Fibroblast of peridontal ligament (primary cell): ENCODE results near the gene NPIPB4.
"Not testable (repeated sequence)": the region's sequence is repeated elsewhere in the genome, so short reads cannot be mapped to it uniquely, and the experiment has no call there.

ENCODE experiments used
- DNase-seq: peaks from one replicate; pipeline ENCODE4 v3.0.0-alpha.2; 2010; ENCODE audit errors: extremely low read depth

NPIPB4 gene

GRCh38 chr16:21857656-21858055, at the start of gene NPIPB4:
Gene NPIPB4, minus strand, starts transcription at chr16:21857756. Its CDS starts 378 bp downstream, at chr16:21857378.
- DNase-seq: not testable (repeated sequence)

DNA sequence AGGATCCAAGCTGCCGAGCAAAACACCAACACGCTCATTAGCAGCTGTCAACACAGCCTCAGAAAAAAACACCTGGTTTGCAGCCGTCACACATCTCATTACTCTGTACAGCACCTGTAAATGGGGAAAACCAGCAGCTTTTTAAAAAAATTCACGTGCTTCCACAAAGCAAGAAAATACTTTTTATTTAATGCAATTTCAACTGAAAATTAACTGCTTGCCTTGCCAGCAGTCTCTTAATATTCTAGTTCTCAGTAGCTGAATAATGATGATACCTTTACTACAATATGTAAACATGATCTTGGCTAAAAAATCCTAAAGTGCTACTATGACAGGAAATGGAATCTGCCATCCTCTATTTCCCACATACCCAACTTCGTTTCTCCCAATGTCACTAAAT, 41.4 kb upstream of the NPIPB4 start:
- DNase-seq: not testable (repeated sequence)

DNA sequence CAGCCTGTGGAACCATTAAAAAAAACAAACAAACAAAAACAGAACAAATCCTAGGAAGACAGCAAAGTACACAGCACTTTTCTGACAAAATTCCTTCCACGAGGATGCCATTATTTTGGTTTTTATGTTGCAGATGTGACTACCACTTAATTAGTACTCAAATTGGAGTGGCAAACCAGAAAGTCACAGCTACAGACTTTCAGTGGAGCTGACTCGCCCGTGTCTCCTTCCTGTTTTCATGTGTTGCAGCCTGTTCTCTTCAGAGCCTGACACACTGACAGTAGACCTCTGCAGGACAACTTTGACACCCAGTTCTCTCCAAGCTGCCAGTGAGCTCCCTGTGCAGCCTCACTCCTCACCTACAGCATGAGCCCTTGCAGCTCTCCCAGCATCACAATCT, 24.4 kb upstream of the NPIPB4 start:
- not testable (repeated sequence) for DNase-seq

DNA sequence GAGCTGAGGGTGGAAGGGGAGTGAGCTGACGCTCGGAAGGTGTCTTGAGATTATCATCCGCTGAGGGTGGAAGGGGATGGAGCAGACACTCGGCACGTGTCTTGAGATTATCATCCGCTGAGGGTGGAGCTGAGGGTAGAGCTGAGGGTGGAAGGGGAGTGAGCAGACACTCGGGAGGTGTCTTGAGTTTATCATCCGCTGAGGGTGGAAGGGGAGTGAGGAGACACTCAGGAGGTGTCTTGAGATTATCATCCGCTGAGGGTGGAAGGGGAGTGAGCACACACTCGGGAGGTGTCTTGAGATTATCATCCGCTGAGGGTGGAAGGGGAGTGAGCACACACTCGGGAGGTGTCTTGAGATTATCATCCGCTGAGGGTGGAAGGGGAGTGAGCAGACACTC, 20.4 kb downstream of the NPIPB4 start:
- DNase-seq: not testable (repeated sequence)

GRCh38 chr16:21836334-21836733, 21.2 kb downstream of the NPIPB4 start:
- not testable (repeated sequence) for DNase-seq

DNA sequence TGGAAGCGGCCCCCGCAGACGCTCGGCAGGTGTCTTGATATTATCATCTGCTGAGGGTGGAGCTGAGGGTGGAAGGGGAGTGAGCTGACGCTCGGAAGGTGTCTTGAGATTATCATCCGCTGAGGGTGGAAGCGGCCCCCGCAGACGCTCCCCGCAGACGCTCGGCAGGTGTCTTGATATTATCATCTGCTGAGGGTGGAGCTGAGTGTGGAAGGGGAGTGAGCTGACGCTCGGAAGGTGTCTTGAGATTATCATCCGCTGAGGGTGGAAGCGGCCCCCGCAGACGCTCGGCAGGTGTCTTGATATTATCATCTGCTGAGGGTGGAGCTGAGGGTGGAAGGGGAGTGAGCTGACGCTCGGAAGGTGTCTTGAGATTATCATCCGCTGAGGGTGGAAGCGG, 21.8 kb downstream of the NPIPB4 start:
- not testable (repeated sequence) for DNase-seq

- not testable (repeated sequence) for DNase-seq
Measured at GRCh38 chr16:21834211-21834610, 23.3 kb downstream of the NPIPB4 start.

- not testable (repeated sequence) for DNase-seq
Measured at GRCh38 chr16:21829929-21830328, 27.6 kb downstream of the NPIPB4 start.

DNA sequence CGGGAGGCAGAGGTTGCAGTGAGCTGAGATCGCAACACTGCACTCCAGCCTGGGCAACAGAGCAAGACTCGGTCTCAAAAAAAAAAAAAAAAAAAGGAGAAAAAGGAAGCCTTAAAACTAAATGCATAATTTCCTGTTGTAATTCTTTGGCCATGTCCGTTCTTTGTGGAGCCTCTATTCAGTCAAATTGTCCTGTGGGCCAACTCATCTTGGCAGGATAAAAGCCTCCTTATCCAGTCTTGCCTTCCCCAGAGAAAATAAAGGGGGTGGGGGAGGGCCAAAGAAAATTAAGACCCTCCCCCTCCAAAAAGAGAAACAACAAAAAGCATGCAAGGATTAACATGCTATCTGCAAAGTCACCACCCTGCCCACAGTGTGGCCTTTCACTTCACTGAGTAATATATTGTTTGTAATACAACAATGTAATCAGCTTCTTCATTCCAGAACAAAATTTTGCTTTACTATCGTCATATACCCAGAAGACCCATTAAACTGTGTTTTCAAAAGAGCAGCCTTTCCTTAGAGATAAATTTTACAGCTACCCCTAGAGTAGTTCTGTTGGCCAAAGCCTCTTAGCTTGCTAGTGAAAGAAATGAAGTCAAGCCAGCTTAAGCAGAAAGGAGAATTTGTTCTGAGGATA, 31.4 kb downstream of the NPIPB4 start:
- peak; percentile 8 for DNase-seq

GRCh38 chr16:21825526-21825925, 32.0 kb downstream of the NPIPB4 start:
- not testable (repeated sequence) for DNase-seq

- DNase-seq: not testable (repeated sequence)
Measured at GRCh38 chr16:21823258-21823657, 34.3 kb downstream of the NPIPB4 start.

DNA sequence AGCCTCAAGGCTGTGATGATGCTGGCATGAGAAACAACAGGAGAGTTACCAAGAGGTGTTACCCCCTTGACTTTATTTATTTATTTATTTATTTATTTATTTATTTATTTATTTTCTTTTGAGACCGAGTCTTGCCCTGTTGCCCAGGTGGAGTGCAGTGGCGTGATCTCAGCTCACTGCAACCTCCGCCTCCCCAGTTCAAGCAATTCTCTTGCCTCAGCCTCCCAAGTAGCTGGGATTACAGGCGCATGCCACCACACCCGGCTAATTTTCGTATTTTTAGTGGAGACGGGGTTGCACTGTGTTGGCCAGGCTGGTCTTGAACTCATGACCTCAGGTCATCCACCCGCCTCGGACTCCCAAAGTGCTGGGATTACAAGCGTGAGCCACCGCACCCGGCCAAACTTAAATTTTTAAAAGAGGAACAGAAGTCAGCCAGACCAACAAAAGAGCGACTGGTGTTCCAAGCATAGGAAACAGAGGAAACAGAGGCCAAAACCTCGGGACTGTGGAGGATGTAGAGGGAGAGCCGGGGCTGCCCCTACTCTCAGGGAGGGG, 36.6 kb downstream of the NPIPB4 start:
- not testable (repeated sequence) for DNase-seq

DNA sequence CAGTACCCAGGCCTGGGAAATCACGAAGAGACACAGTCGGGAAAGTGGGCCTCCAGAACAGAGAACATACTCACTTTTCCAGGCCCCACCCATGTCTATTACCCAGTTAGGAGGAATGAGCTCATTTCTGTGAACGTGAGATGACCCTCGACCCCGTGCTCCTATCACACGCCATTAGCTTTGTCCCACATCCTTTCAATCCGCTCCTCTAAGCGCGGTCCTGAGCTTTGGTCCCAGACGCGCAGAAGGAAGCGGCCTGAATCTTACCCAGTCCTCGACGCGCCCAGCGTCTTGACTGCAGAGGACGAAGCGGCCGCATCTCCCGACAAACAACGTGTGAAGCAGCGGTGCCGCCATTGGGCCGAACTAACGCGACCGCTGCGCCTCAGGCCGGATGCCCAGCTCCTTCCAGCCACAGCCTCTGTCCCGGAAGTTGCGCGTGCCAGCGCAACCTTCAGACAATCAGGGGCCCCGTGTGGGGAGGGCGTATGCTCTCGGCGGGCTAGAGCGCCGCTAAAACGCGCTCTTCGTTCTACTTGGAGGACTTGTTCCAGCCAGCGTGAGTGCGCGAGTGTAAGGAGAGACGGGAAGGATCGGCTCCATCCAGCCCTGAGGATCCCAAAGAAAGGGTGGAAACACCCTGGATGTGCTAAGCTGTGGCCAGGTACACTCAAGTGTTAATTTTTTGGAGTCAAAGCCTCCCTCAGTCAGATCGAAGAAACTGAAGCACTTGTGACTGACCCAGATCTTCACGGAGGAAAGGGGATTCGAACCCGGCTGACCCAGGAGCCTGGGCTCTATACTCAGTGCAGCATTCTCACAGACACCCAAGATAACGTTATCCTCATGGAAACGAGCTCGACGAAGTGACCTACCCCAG, 37.3 kb downstream of the NPIPB4 start:
- peak; percentile 70 for DNase-seq

DNA sequence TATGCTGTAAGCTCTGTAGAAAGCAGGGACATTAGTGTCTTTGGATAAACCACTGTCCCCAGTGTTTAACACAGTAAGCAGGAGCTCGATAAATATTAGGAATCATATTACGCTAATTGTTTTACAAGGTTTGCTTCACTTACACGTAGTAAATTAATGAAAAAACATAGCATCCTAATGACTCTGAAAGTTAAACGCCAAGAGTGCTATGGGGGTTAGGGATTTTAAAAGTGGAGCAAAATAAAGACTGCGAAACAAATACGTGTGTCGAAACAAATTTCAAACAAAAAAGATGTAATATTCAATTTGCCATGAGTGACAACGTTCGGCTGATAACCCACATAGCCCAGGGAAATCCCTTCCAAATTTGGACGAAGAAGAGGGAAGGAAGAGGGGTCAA, 37.9 kb downstream of the NPIPB4 start:
- not testable (repeated sequence) for DNase-seq

DNA sequence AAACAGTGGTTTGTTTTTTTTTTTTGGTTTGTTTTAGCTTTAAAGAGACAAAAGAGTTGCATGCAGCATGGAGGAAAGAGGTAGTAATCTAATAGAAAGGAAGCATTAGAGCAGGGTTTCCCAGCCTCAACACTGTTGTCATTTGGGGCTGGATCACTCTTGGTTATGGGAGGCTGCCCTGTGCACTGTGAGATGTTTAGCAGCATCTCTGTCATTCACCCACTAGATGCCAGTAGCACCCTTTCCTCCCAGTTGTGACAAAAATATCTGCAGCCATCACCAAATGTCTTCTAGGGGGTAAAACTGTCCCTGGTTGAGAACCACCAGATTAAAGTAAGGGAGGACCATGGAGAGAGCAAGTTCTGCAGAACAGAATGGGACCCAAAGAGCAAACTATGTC, 40.5 kb downstream of the NPIPB4 start:
- DNase-seq: not testable (repeated sequence)

DNA sequence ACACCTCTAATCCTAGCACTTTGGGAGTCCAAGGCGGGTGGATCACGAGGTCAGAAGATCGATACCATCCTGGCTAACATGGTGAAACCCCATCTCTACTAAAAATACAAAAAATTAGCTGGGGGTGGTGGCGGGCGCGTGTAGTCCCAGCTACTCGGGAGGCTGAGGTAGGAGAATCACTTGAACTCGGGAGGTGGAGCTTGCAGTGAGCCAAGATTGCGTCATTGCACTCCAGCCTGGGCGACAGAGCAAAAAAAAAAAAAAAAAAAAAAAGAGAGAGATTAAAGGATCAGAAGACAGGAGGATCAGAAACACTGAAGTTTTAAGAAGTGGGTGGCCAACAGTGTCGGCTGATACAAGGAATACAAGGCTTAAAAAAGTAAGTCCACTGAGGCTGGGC, 41.9 kb downstream of the NPIPB4 start:
- not testable (repeated sequence) for DNase-seq

GRCh38 chr16:21802375-21802663, 55.2 kb downstream of the NPIPB4 start:
- not testable (repeated sequence) for DNase-seq

GRCh38 chr16:21801538-21802374, 55.8 kb downstream of the NPIPB4 start:
- DNase-seq: peak; percentile 71

GRCh38 chr16:21798601-21799000, 59.0 kb downstream of the NPIPB4 start:
- not testable (repeated sequence) for DNase-seq

DNA sequence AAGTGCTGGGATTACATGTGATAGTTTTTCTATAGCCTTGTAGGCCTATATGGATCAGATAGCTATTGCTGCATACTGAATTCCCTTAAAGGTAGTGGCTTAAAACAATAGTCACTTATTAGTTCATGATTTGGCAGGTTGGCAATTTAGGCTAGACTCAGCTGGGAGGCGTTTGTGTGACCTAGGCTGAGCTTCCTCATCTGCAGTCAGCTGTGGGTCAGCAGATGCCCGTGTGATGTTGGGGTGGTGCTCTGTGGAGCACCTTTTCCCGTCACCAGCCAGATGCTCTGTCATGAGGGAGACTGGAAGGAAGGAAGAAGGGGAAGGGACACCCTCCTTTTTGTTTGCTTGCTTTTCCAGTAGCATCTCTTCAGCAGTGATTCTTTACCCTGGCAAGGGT, 64.2 kb downstream of the NPIPB4 start:
- DNase-seq: not testable (repeated sequence)

- not testable (repeated sequence) for DNase-seq
Measured at GRCh38 chr16:21790506-21790905, 67.0 kb downstream of the NPIPB4 start.
